Forelimb muscle (tissue), 1 donor: Measurements from ENCODE around the gene MICB. TPM values are rescaled to one million over a fixed set of nuclear protein-coding genes. Genes with fewer than 3 reads are reported as not detected.
"Not testable (repeated sequence)": the region's sequence is repeated elsewhere in the genome, so short reads cannot be mapped to it uniquely, and the experiment has no call there.

Source experiments
- DNase-seq: peaks from one replicate; pipeline ENCODE4 v3.0.0-alpha.2; 2013; ENCODE audit warnings: low read depth
- polyA plus RNA-seq: library from polyadenylated mRNA; unstranded; fragments of 120-200 nt; gene quantifications from one replicate; pipeline ENCODE4 v1.2.1, GENCODE V29; 2013; ENCODE audit not compliant: insufficient read length

Gene MICB
- polyA plus RNA-seq, 1 donor, result 1.1 TPM

- DNase-seq, result no peak
These were observed 23.9 kb upstream of the MICB start for GRCh38 chr6:31473780-31474761.

- DNase-seq, result no peak
These were observed 23.1 kb upstream of the MICB start for GRCh38 chr6:31474871-31475286.

GRCh38 chr6:31476515-31477139 is 21.3 kb upstream of the MICB start:
- DNase-seq, result no peak

- no peak for DNase-seq
These were observed 20.4 kb upstream of the MICB start for GRCh38 chr6:31477521-31477920.

- no peak for DNase-seq
These were observed 19.6 kb upstream of the MICB start for GRCh38 chr6:31478186-31478950.

GRCh38 chr6:31479151-31479932 is 18.6 kb upstream of the MICB start:
- DNase-seq, result no peak

GRCh38 chr6:31479933-31480535 is 17.9 kb upstream of the MICB start:
- DNase-seq, result no peak

- no peak for DNase-seq
These were observed 17.4 kb upstream of the MICB start for GRCh38 chr6:31480574-31480973.

- DNase-seq, result no peak
These were observed 14.6 kb upstream of the MICB start for GRCh38 chr6:31483392-31483791.

- no peak for DNase-seq
These were observed 12.9 kb upstream of the MICB start for GRCh38 chr6:31485055-31485454.

- not testable (repeated sequence) for DNase-seq
These were observed 11.7 kb upstream of the MICB start for GRCh38 chr6:31486065-31486837.

GRCh38 chr6:31487674-31488073 is 10.3 kb upstream of the MICB start:
- not testable (repeated sequence) for DNase-seq

GRCh38 chr6:31489086-31489485 is 8.9 kb upstream of the MICB start:
- DNase-seq, result no peak

GRCh38 chr6:31490115-31490873 is 7.7 kb upstream of the MICB start:
- DNase-seq, result no peak

GRCh38 chr6:31493550-31493874 is 4.4 kb upstream of the MICB start:
- DNase-seq, result not testable (repeated sequence)

GRCh38 chr6:31493875-31494694 is 3.9 kb upstream of the MICB start:
- DNase-seq, result no peak

GRCh38 chr6:31495580-31495979 is 2.4 kb upstream of the MICB start:
- no peak for DNase-seq

- not testable (repeated sequence) for DNase-seq
These were observed 1.1 kb upstream of the MICB start for GRCh38 chr6:31496826-31497225.

GRCh38 chr6:31498748-31499147 is 803 bp downstream of the MICB start:
- DNase-seq, result no peak
